GM19025 (cell line): Measurements from ENCODE around the gene RHOT2.

Experiments used
- ATAC-seq: cut with Tn5 transposase; IDR thresholded peaks from one replicate; pipeline ENCODE4 v1.9.1; 2021; ENCODE audit warnings: mild to moderate bottlenecking, low read depth, moderate library complexity; ENCODE audit not compliant: unreplicated experiment

Gene RHOT2

GRCh38 chr16:646679-647172 is 21.2 kb upstream of the RHOT2 start:
- ATAC-seq: no peak

- no peak for ATAC-seq
Measured at GRCh38 chr16:647173-647902, 20.6 kb upstream of the RHOT2 start.

- ATAC-seq: no peak
Measured at GRCh38 chr16:648071-648780, 19.7 kb upstream of the RHOT2 start.

- peak; percentile 81 for ATAC-seq
Measured at GRCh38 chr16:648781-649589, 18.9 kb upstream of the RHOT2 start, which contains the start of gene WDR90. Gene WDR90, plus strand, starts transcription at chr16:649365. Its CDS starts 52 bp downstream, at chr16:649417.

DNA sequence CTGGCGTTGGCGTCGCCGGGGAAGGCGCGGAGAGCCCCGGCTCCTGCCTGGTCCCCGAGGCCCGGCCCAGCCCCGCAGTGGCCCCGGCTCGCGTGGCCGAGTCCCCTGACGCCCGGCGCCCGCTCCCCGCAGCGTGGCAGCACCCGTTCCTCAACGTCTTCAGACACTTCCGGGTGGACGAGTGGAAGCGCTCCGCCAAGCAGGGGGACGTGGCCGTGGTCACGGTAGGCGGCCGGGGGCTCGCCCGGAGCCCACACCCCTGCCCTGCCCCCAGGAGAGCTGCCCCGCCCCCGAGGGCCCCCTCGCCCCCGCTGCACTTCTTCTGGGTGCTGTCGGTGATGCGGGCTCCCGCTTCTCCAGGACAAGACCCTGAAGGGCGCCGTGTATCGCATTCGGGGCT is 18.3 kb upstream of the RHOT2 start:
- ATAC-seq: peak; percentile 8

DNA sequence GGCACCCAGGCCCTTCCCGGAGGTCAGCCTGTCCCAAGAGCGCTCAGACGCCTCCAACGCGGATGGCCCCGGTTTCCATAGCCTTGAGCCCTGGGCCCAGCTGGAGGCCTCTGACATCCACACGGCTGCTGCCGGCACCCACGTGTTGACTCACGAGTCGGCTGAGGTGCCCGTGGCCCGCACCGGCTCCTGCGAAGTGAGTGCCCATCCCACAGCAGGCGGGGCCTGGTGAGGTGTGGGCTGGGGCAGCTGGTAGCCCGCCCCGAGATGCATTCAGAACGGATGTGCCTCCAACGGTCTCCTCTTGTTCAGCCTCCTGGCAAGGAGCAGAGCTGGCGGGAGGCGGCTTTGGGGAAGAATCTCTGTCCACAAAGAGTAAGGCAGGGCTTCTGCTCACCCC is 16.1 kb upstream of the RHOT2 start:
- no peak for ATAC-seq

DNA sequence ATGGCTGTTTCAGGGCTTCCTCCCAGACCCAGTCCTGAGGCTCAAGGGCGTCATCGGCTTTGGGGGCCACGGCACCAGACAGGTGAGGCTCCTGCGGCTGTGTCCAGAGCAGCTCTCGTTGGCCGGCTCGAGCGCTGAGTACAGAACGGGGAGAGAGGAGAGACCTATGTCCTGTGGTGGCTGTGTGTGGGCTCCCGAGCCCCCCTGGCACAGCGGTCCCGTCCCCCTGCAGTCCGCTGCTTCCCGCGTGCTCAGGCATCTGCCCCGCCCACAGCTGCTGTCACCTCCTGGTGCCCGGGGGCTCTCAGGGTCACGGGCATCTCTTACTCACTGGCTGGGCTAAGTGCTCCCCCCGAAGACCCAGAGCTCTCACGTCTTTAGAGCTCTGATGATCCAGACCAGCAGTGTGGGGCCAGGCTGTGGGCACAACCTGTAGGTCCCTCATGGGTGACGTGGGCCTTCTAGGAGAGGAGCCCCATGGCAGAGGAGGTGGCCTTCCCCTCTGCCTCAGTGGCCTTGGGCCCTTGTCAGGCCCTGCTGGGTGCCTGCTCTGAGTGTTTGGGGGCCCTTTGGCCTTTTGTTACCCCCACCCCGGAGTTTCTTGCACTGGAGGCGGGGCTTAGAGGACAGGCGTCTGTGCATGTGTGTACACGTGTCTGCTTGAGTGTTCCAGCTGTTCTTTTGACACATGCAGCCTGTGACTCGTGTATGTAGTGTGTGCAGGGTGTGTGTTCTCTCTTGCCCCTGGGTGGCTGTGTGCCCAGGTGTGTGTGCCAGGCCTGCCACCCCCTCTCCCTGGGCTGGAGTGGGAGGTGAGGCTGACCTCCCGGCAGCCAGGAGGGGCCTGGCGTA is 15.3 kb upstream of the RHOT2 start:
- no peak for ATAC-seq

DNA sequence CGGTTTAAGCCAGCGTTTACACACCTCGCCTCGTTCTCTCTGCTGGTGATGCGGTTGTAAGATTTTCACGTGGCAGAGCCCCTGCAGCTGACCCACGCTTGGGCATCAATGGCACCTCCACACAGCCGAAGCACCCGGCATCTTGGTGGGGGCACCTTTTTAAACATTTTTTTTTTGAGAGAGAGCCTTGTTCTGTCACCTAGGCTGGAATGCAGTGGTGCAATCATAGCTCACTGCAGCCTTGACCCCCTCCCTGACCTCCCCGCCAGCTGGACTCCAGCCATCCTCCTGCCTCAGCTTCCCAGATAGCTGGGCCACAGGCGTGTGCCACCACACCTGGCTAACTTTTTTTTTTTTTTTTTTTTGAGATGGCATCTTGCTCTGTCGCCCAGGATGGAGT is 13.9 kb upstream of the RHOT2 start:
- ATAC-seq: no peak

DNA sequence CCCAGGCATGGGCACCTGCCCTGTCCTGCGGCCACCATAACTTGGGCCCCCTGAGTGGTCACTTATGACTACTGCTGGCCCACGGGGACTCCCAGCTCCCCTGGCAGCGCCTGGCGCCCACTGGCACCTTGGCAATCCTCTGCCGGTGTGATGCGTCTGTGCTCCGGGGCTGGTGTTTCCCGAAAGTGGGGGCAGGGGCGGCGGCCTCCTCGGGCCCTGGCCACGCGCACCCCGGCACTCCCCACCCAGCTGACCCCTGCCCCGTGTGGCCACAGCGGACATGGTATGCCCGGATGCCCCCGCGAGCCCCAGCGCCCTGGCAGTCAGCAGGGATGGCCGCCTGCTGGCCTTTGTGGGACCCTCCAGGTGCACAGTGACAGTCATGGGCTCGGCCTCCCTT is 10.4 kb upstream of the RHOT2 start:
- ATAC-seq: no peak

DNA sequence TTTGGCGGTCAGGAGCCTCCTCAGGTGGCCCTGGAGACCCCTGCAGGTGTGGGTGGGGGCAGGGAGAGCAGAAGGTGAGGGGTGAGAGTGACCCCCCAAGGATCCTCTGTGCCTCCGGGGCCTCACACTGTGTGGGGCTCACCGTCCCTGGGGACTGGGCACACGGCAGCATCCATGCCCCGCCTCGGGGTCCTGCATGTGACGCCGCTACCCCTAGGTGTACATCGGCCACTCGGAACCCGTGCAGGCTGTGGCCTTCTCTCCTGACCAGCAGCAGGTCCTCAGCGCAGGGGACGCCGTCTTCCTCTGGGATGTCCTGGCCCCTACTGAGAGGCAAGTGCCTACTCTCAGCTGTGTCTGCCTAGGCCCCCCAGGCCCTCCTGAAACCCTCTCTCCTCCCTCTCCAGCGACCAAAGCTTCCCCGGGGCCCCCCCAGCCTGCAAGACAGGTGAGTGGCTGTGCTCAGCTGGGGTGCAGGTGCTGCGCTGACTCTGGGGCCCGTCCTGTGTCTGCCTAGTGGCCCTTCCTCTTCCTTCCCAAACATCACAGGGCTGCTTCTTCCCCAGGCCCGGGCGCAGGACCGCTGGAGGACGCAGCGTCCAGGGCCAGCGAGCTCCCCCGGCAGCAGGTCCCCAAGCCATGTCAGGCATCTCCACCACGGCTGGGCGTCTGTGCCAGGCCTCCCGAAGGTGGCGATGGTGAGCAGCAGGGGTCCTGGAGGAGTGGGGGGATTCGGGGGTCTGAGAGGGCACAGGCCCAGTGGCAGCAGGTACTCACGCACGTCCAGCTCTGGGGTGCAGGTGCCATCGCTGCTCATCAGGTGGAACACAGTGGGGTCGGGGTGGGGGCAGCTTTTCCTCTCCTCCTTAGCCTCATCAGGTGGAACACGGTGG is 9.0 kb upstream of the RHOT2 start:
- ATAC-seq: no peak

DNA sequence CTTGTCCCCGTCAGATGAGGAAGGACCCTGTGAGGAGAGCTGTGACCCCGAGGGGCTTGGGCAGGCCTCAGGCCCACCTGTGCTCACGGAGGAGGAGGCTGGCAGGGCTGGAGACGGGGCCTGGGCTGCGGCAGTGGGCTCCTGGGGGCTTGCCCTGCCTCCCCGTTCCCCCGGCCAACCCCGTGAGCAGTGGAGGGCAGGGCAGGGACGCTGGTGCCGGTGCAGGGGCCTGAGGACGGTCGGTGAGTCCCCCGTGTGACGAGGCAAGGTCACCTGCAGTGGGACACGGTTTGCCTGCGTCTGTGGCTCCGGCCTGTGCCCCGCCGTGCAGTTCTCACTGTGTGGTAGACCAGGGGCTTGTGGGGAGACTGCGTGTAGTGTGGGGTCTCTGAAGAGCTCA is 8.3 kb upstream of the RHOT2 start:
- no peak for ATAC-seq

- ATAC-seq: no peak
Measured at GRCh38 chr16:660132-660458, 7.8 kb upstream of the RHOT2 start.

DNA sequence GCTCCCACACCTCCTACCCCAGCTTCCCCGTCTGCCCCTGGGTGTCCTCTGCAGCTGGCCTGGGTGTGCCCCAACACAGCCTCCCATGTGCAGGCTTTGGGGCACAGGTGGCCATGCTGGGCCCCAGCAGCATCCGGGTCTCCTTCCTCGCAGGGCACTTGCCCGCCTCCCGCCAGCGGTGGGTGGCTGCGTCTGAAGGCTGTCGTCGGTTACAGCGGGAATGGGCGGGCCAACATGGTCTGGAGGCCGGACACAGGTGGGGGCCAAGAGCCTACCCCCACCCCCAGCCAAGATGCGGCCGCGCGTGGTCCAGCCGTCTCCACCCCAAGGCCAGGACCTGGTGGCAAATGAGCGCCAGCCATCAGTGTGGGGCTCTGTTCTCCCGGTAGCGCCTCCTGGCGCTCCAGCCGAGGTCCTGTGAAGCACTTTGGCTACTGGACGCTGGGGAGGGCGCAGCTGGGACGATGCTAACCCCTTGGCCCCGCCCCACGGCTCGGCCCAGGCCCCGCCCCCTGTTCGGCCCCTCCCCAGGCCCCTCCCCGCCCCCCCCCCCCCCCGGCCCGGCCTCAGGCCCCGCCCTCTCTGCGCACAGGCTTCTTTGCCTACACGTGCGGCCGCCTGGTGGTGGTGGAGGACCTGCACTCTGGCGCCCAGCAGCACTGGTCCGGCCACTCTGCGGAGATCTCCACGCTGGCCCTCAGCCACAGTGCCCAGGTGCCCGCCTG is 7.3 kb upstream of the RHOT2 start:
- no peak for ATAC-seq

DNA sequence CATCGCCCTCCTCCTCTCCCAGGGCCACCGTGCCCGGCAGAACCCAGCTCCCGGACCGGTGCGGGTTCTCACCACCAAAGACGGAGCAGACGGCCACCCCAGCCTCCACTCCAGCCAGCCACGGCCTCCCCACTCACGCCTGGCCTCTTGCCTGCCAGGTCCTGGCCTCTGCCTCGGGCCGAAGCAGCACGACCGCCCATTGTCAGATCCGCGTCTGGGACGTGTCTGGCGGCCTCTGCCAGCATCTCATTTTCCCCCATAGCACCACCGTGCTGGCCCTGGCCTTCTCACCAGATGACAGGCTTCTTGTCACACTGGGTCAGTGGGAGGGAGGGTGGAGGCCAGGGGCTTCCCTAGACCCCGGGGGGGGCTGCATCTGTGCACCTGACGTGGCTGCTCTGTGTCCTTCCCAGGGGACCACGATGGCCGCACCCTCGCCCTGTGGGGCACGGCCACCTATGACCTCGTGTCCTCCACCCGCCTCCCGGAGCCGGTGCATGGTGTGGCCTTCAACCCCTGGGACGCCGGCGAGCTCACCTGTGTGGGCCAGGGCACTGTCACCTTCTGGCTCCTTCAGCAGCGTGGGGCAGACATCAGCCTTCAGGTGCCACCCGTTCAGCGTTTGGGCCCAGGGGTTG is 6.6 kb upstream of the RHOT2 start:
- no peak for ATAC-seq

DNA sequence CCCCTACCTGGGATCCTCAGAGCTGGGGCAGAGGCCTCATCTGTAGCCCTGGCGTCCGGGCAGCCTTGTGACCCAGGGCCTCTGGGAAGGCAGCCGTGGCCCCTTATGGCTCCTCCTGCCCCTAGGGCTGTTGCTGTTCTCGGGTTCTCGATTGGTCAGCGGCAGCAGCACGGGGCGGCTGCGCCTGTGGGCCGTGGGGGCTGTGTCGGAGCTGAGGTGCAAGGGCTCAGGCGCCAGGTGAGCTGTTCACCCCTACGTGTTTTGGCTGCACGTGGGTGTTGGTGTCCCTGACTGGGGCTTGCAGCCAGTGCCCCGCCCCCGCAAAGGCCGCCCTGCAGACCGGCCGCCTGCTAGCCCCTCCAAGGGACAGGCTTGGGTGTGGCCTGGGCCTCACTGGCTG is 5.8 kb upstream of the RHOT2 start:
- ATAC-seq: no peak

- no peak for ATAC-seq
Measured at GRCh38 chr16:662597-662996, 5.3 kb upstream of the RHOT2 start.

DNA sequence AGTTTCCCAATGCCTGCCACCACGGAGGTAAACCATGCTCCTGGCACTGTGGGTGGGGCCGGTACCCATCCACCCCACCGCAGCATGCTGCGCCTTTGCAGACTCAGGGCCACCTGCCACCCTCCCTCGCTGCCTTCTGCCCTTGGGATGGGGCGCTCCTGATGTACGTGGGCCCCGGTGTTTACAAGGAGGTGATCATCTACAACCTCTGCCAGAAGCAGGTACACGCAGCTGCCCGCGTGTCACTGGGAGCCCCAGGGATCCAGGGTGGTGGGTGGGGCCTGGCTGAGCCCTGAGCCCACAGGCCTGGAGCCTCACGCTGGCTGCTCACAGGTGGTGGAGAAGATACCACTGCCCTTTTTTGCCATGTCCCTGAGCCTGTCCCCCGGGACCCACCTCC is 1.4 kb upstream of the RHOT2 start:
- no peak for ATAC-seq

DNA sequence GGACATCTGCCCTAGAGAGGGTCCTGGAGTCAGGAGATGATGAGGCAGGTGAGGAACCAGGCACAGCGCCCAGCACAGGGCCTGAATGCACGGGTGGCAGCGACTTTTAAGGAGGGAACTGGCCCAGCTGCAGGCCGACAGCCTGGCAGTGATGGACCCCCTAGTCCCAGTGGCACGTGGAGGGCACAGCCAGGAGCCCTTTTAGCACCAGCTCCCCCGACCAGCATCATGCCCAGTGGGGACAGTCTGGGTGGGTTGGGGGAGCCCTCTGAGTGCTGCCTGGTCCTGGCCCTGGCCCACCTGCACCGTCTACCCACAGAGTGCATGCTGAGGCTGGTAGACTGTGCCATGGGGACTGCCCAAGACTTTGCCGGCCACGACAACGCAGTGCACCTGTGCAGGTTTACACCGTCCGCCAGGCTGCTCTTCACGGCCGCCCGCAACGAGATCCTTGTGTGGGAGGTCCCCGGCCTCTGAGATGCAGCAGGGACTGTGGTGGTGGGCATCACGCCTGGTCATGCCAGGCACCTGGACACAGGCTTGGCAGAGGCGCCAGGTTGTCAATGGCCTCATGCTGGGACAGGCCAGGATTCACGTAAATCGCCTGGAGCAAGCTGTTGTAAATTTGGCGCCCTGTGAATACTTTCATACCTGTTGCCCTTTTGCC is 686 bp upstream of the RHOT2 start:
- no peak for ATAC-seq
